ENCODE measurements around the gene ANK2.

- TF ChIP-seq CTCF (IDR thresholded peaks at IDR 0.05; ENCODE audit: low read depth, low read length, missing input control), result no peak
- no peak for TF ChIP-seq RXRA (IDR thresholded peaks at IDR 0.05)
- no peak for TF ChIP-seq JUND (IDR thresholded peaks at IDR 0.05)
- TF ChIP-seq GABPA (IDR thresholded peaks at IDR 0.05 in 1 of 2, conservative IDR thresholded peaks at IDR 0.05 in 1 of 2), result no peak
- no peak for TF ChIP-seq NR2F2 (IDR thresholded peaks at IDR 0.05)
- no peak for TF ChIP-seq REST (IDR thresholded peaks at IDR 0.05)
- TF ChIP-seq MAX (IDR thresholded peaks at IDR 0.05), result no peak
- no peak for TF ChIP-seq TAF1 (conservative IDR thresholded peaks at IDR 0.05)
These were observed 276.6 kb downstream of the ANK2 start for GRCh38 chr4:113325876-113326615.

All from liver (tissue), 3 donors.